ENCODE results near the gene SND1. TPM values are rescaled to one million over a fixed set of nuclear protein-coding genes. Genes with fewer than 3 reads are reported as not detected.

SND1 gene
- total RNA-seq, 1 experiment from 2014 or later, result 218 TPM

DNA sequence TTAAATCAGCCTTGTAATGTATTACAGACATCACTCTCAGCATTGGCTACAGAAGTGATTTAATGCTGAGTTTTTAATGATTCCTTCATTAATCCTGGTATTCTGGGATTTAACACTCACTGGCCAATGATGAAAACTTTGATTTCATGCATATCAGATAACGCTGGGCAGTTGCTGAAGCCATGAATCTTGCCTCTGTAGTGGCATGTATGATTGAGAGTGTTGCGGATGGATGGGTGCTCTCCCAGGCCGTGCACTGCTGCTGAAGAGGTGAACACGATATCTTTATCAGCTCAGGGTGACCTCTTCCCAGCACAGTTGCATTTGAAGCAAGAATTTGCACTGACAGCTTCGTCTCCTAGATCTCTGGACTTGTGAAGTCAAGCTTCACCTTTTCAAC, 210.5 kb downstream of the SND1 start:
- no peak overlapping the region for H3T11ph ChIP-seq (ENCODE audit: low read length)
- H3K4me1 Mint-ChIP-seq, result peaks cover 25 to 43% of the 10 kb centered on the region in 2 experiments
- H4K91ac ChIP-seq (ENCODE audit: insufficient read length, low read depth, low read length), result no peak overlapping the region

More for the DNA sequence above, 210.5 kb downstream of the SND1 start:
- Histone ChIP-seq H2BK20ac (ENCODE audit: low read depth, low read length, poor library complexity, severe bottlenecking) (no peak overlapping the region), H3K9me3 (ENCODE audit: control insufficient read depth, low read depth, low read length) (no peaks in the 10 kb centered on the region), H3K14ac (ENCODE audit: insufficient read depth, low read length) (peak overlapping the region; percentile 63; the same call in 1 of the 2 replicates), H2AK5ac (ENCODE audit: insufficient read length, low read length) (no peak overlapping the region), H3K4me2 (ENCODE audit: insufficient read depth, insufficient read length, low read length) (no peak overlapping the region), H4K5ac (ENCODE audit: insufficient read length, low read depth, low read length) (no peak overlapping the region), H2AFZ (ENCODE audit: low read length) (no peak overlapping the region), H3K27me3 (ENCODE audit: insufficient read depth, low read length) (no peaks in the 10 kb centered on the region), H2BK15ac (ENCODE audit: low read depth, low read length) (no peak overlapping the region), H3K4me1 (ENCODE audit: insufficient read depth, low read length) (peaks cover 8% of the 10 kb centered on the region), H3K79me1 (ENCODE audit: insufficient read depth, low read depth, low read length, poor library complexity, severe bottlenecking) (no peaks in the 10 kb centered on the region), H3K27ac (ENCODE audit: insufficient read length, low read depth, low read length) (no peak overlapping the region), H3K4ac (ENCODE audit: low read depth, low read length) (no peak overlapping the region), H3K18ac (ENCODE audit: insufficient read length, low read depth, low read length) (no peak overlapping the region), H2BK120ac (ENCODE audit: low read depth, low read length, poor library complexity, severe bottlenecking) (no peak overlapping the region), H3K79me2 (ENCODE audit: insufficient read depth, low read length) (no peaks in the 10 kb centered on the region), H3K23ac (ENCODE audit: insufficient read length, low read depth, low read length) (no peak overlapping the region), H4K8ac (replicated peaks; ENCODE audit: insufficient read length, low read depth, low read length) (no peak overlapping the region), H3K9ac (ENCODE audit: extremely low read depth, insufficient read length, low read length) (no peak overlapping the region), H3K23me2 (ENCODE audit: insufficient read length, low read depth, low read length, poor library complexity, severe bottlenecking) (no peaks in the 10 kb centered on the region), H2BK12ac (ENCODE audit: insufficient read length, low read depth, low read length) (no peak overlapping the region), H2BK5ac (ENCODE audit: insufficient read length, low read length) (no peak overlapping the region), H3K56ac (ENCODE audit: insufficient read length, low read depth, low read length) (no peak overlapping the region), H4K20me1 (ENCODE audit: control insufficient read depth, insufficient read depth, insufficient read length) (no peaks in the 10 kb centered on the region)
- Mint-ChIP-seq H3K36me3 (ENCODE audit: insufficient read depth in 1 of 3, low read depth in 3 of 3) (peaks cover 0 to 9% (median 7%) of the 10 kb centered on the region in 3 experiments; a peak in 4 of 7 replicates), H3K27ac (peak overlapping the region in 1 of 3 experiments; percentile 63; a peak in 1 of 7 replicates), H3K9me3 (no peaks in the 10 kb centered on the region), H3K4me3 (no peak overlapping the region), H3K27me3 (ENCODE audit: low read depth) (no peaks in the 10 kb centered on the region)
- DNase-seq, result no peak
- TF ChIP-seq, protein P1, sequence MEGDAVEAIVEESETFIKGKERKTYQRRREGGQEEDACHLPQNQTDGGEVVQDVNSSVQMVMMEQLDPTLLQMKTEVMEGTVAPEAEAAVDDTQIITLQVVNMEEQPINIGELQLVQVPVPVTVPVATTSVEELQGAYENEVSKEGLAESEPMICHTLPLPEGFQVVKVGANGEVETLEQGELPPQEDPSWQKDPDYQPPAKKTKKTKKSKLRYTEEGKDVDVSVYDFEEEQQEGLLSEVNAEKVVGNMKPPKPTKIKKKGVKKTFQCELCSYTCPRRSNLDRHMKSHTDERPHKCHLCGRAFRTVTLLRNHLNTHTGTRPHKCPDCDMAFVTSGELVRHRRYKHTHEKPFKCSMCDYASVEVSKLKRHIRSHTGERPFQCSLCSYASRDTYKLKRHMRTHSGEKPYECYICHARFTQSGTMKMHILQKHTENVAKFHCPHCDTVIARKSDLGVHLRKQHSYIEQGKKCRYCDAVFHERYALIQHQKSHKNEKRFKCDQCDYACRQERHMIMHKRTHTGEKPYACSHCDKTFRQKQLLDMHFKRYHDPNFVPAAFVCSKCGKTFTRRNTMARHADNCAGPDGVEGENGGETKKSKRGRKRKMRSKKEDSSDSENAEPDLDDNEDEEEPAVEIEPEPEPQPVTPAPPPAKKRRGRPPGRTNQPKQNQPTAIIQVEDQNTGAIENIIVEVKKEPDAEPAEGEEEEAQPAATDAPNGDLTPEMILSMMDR (conservative IDR thresholded peaks at IDR 0.05), result no peak
- WGBS (ENCODE audit: extremely low coverage, insufficient read length, low lambda C conversion rate), result no CpG with 5 or more reads among the region's 5 CpGs

Measured in H9 (cell line).